ENCODE data around the gene TUBG2. TPM values are rescaled to one million over a fixed set of nuclear protein-coding genes. Genes with fewer than 3 reads are reported as not detected.

The TUBG2 gene
- polyA plus RNA-seq, 1 donor: 16.2 TPM

Other genes starting within 250 kb of the TUBG2 start
- gene CAVIN1, start 236.0 kb upstream of the TUBG2 start, polyA plus RNA-seq: 71.0 TPM
- gene ATP6V0A1, start 200.4 kb upstream of the TUBG2 start, polyA plus RNA-seq: 114 TPM
- gene NAGLU, start 123.0 kb upstream of the TUBG2 start, polyA plus RNA-seq: 32.9 TPM
- gene HSD17B1, start 106.4 kb upstream of the TUBG2 start, polyA plus RNA-seq: 2.1 TPM
- gene COASY, start 97.1 kb upstream of the TUBG2 start, polyA plus RNA-seq: 65.6 TPM
- 52.0 TPM for gene MLX, start 92.2 kb upstream of the TUBG2 start, polyA plus RNA-seq
- gene PSMC3IP, start 81.6 kb upstream of the TUBG2 start, polyA plus RNA-seq: 8.6 TPM
- 36.8 TPM for gene RETREG3, start 49.9 kb upstream of the TUBG2 start, polyA plus RNA-seq
- 40.0 TPM for gene TUBG1, start 49.6 kb upstream of the TUBG2 start, polyA plus RNA-seq
- 9.2 TPM for gene PLEKHH3, start 17.7 kb downstream of the TUBG2 start, polyA plus RNA-seq
- gene CCR10, start 22.6 kb downstream of the TUBG2 start, polyA plus RNA-seq: 1.2 TPM
- 7.5 TPM for gene CNTNAP1, start 23.2 kb downstream of the TUBG2 start, polyA plus RNA-seq
- 37.6 TPM for gene EZH1, start 85.8 kb downstream of the TUBG2 start, polyA plus RNA-seq
- gene RAMP2, start 101.9 kb downstream of the TUBG2 start, polyA plus RNA-seq: 45.9 TPM
- gene VPS25, start 114.2 kb downstream of the TUBG2 start, polyA plus RNA-seq: 78.1 TPM
- 16.9 TPM for gene WNK4, start 121.3 kb downstream of the TUBG2 start, polyA plus RNA-seq
- gene COA3, start 139.4 kb downstream of the TUBG2 start, polyA plus RNA-seq: 107 TPM
- gene CNTD1, start 139.6 kb downstream of the TUBG2 start, polyA plus RNA-seq: 3.0 TPM
- 77.9 TPM for gene BECN1, start 165.0 kb downstream of the TUBG2 start, polyA plus RNA-seq
- gene PSME3, start 174.1 kb downstream of the TUBG2 start, polyA plus RNA-seq: 71.4 TPM
- gene AOC2, start 185.3 kb downstream of the TUBG2 start, polyA plus RNA-seq: 1.2 TPM
- 14.8 TPM for gene AOC3, start 191.9 kb downstream of the TUBG2 start, polyA plus RNA-seq
- 1.5 TPM for gene G6PC1, start 241.5 kb downstream of the TUBG2 start, polyA plus RNA-seq

Data from large intestine (tissue), 1 donor.